Central memory CD8-positive, alpha-beta T cell (primary cell): ENCODE data around the gene RARG.
"Not testable (repeated sequence)": the region's sequence is repeated elsewhere in the genome, so short reads cannot be mapped to it uniquely, and the experiment has no call there.

Source experiments
- ATAC-seq: fragments of 150-1000 bp; cut with Tn5 transposase; replicated peaks from 2 replicates; pipeline ENCODE4 v1.10.0; 2022; ENCODE audit warnings: mild to moderate bottlenecking, moderate FRiP score, moderate number of reproducible peaks; ENCODE audit not compliant: poor library complexity, severe bottlenecking; ENCODE audit errors: extremely low read depth
- DNase-seq, 2 donors: peaks; one replicate each; pipeline ENCODE4 v3.0.0; 2021; ENCODE audit warnings: low spot score in 2 of 2
- H3K27ac Mint-ChIP-seq: one replicate; pipeline ENCODE4 v1.8.0; 2022; ENCODE audit warnings: low read depth, mild to moderate bottlenecking, moderate library complexity, mixed read lengths
- H3K27me3 Mint-ChIP-seq: one replicate; pipeline ENCODE4 v1.8.0; 2022; ENCODE audit warnings: mixed read lengths
- H3K36me3 Mint-ChIP-seq: one replicate; pipeline ENCODE4 v1.8.0; 2022; ENCODE audit warnings: mild to moderate bottlenecking, moderate library complexity, mixed read lengths; ENCODE audit not compliant: insufficient read depth
- H3K4me1 Mint-ChIP-seq: one replicate; pipeline ENCODE4 v1.8.0; 2022; ENCODE audit warnings: mixed read lengths
- H3K4me3 Mint-ChIP-seq: one replicate; pipeline ENCODE4 v1.8.0; 2022; ENCODE audit warnings: mild to moderate bottlenecking, moderate library complexity, mixed read lengths
- H3K9me3 Mint-ChIP-seq: one replicate; pipeline ENCODE4 v1.8.0; 2022; ENCODE audit warnings: mixed read lengths

Gene RARG

GRCh38 chr12:53182903-53183302 lies 49.1 kb downstream of the RARG start:
- Mint-ChIP-seq H3K4me3 (peak overlapping the region; percentile 91), H3K9me3 (no peaks in the 10 kb centered on the region), H3K36me3 (peaks cover 44% of the 10 kb centered on the region), H3K4me1 (peaks cover 61% of the 10 kb centered on the region), H3K27ac (no peak overlapping the region), H3K27me3 (no peaks in the 10 kb centered on the region)
- ATAC-seq, result no peak
- no peak for DNase-seq

- peak overlapping the region; percentile 93 for H3K27ac Mint-ChIP-seq
- no peaks in the 10 kb centered on the region for H3K27me3 Mint-ChIP-seq
- peak overlapping the region; percentile 91 for H3K4me3 Mint-ChIP-seq
- H3K4me1 Mint-ChIP-seq, result peaks cover 61% of the 10 kb centered on the region
- ATAC-seq (no peak), DNase-seq (no peak)
- H3K36me3 Mint-ChIP-seq, result peaks cover 38% of the 10 kb centered on the region
- H3K9me3 Mint-ChIP-seq, result no peaks in the 10 kb centered on the region
These were observed 50.1 kb downstream of the RARG start for GRCh38 chr12:53181935-53182334.

- H3K36me3 Mint-ChIP-seq, result peaks cover 29% of the 10 kb centered on the region
- H3K27me3 Mint-ChIP-seq, result no peaks in the 10 kb centered on the region
- peaks cover 53% of the 10 kb centered on the region for H3K4me1 Mint-ChIP-seq
- H3K4me3 Mint-ChIP-seq, result peak overlapping the region; percentile 91
- H3K27ac Mint-ChIP-seq, result peak overlapping the region; percentile 93
- ATAC-seq, result peak; percentile 38
- no peaks in the 10 kb centered on the region for H3K9me3 Mint-ChIP-seq
- peak in 1 of 2 donors; percentile 35 for DNase-seq
These were observed 50.9 kb downstream of the RARG start for GRCh38 chr12:53180931-53181645.

GRCh38 chr12:53180220-53180930 lies 51.6 kb downstream of the RARG start, which contains the start of the genes CSAD and ZNF740:
CSAD (minus strand) TSS chr12:53180925; CDS start chr12:53173470, 7,455 bp downstream.
ZNF740 (plus strand) TSS chr12:53180722; CDS start chr12:53181984, 1,262 bp downstream.
- Mint-ChIP-seq H3K4me1 (peaks cover 49% of the 10 kb centered on the region), H3K27ac (peak within 1 kb of the TSS; percentile 93), H3K36me3 (peaks cover 23% of the 10 kb centered on the region), H3K9me3 (no peaks in the 10 kb centered on the region), H3K4me3 (peak within 1 kb of the TSS; percentile 91), H3K27me3 (no peaks in the 10 kb centered on the region)
- DNase-seq, result peak; percentile 88 to 94
- ATAC-seq, result peak; percentile 99

GRCh38 chr12:53179687-53180219 lies 52.3 kb downstream of the RARG start:
- Mint-ChIP-seq H3K4me1 (peaks cover 46% of the 10 kb centered on the region), H3K36me3 (peaks cover 22% of the 10 kb centered on the region), H3K27ac (peak overlapping the region; percentile 93), H3K27me3 (no peaks in the 10 kb centered on the region), H3K9me3 (no peaks in the 10 kb centered on the region), H3K4me3 (peak overlapping the region; percentile 91)
- DNase-seq (no peak), ATAC-seq (peak; percentile 3)

GRCh38 chr12:53178803-53179202 lies 53.2 kb downstream of the RARG start:
- not testable (repeated sequence) for H3K9me3 Mint-ChIP-seq, H3K27me3 Mint-ChIP-seq, ATAC-seq, DNase-seq
- H3K27ac Mint-ChIP-seq, result peak overlapping the region; percentile 93
- H3K4me3 Mint-ChIP-seq, result peak overlapping the region; percentile 91
- H3K4me1 Mint-ChIP-seq, result peaks cover 36% of the 10 kb centered on the region
- peaks cover 19% of the 10 kb centered on the region for H3K36me3 Mint-ChIP-seq

GRCh38 chr12:53177447-53177846 lies 54.6 kb downstream of the RARG start:
- Mint-ChIP-seq H3K4me1 (peaks cover 26% of the 10 kb centered on the region), H3K36me3 (peaks cover 16% of the 10 kb centered on the region)
- not testable (repeated sequence) for H3K4me3 Mint-ChIP-seq, DNase-seq, H3K27ac Mint-ChIP-seq, H3K27me3 Mint-ChIP-seq, H3K9me3 Mint-ChIP-seq, ATAC-seq

GRCh38 chr12:53176750-53177149 lies 55.3 kb downstream of the RARG start:
- Mint-ChIP-seq H3K9me3 (no peaks in the 10 kb centered on the region), H3K4me3 (no peak overlapping the region), H3K27me3 (no peaks in the 10 kb centered on the region), H3K4me1 (peaks cover 19% of the 10 kb centered on the region), H3K36me3 (peaks cover 12% of the 10 kb centered on the region), H3K27ac (no peak overlapping the region)
- DNase-seq (no peak), ATAC-seq (no peak)

GRCh38 chr12:53174881-53175491 lies 57.0 kb downstream of the RARG start:
- DNase-seq (no peak), ATAC-seq (no peak)
- H3K27me3 Mint-ChIP-seq, result no peaks in the 10 kb centered on the region
- no peaks in the 10 kb centered on the region for H3K9me3 Mint-ChIP-seq
- peaks cover 11% of the 10 kb centered on the region for H3K4me1 Mint-ChIP-seq
- H3K27ac Mint-ChIP-seq, result no peak overlapping the region
- H3K4me3 Mint-ChIP-seq, result no peak overlapping the region
- H3K36me3 Mint-ChIP-seq, result peaks cover 3% of the 10 kb centered on the region

- no peaks in the 10 kb centered on the region for H3K4me1 Mint-ChIP-seq
- H3K36me3 Mint-ChIP-seq, result peaks cover 3% of the 10 kb centered on the region
- H3K27ac Mint-ChIP-seq, result peak overlapping the region; percentile 66
These were observed 58.8 kb downstream of the RARG start for GRCh38 chr12:53173085-53173715.

GRCh38 chr12:53172352-53172751 lies 59.7 kb downstream of the RARG start:
- Mint-ChIP-seq H3K36me3 (peaks cover 3% of the 10 kb centered on the region), H3K4me1 (no peaks in the 10 kb centered on the region), H3K27me3 (no peaks in the 10 kb centered on the region), H3K4me3 (no peak overlapping the region), H3K27ac (no peak overlapping the region), H3K9me3 (no peaks in the 10 kb centered on the region)
- ATAC-seq (no peak), DNase-seq (no peak)

More at GRCh38 chr12:53173085-53173715, 58.8 kb downstream of the RARG start:
- no peaks in the 10 kb centered on the region for H3K9me3 Mint-ChIP-seq
- ATAC-seq (no peak), DNase-seq (no peak)
- H3K4me3 Mint-ChIP-seq, result no peak overlapping the region
- no peaks in the 10 kb centered on the region for H3K27me3 Mint-ChIP-seq

GRCh38 chr12:53171725-53172329 lies 60.2 kb downstream of the RARG start:
- no peak overlapping the region for H3K4me3 Mint-ChIP-seq
- no peaks in the 10 kb centered on the region for H3K9me3 Mint-ChIP-seq
- no peaks in the 10 kb centered on the region for H3K27me3 Mint-ChIP-seq
- no peak overlapping the region for H3K27ac Mint-ChIP-seq
- DNase-seq (no peak), ATAC-seq (no peak)
- peaks cover 3% of the 10 kb centered on the region for H3K36me3 Mint-ChIP-seq
- H3K4me1 Mint-ChIP-seq, result no peaks in the 10 kb centered on the region
